IgD-negative memory B cell (primary cell): ENCODE data around the gene ARL8A. TPM values are rescaled to one million over a fixed set of nuclear protein-coding genes. Genes with fewer than 3 reads are reported as not detected.
A peak's percentile ranks its signal among the peaks of the same experiment; 100 is the strongest.
"Not testable (repeated sequence)": the region's sequence is repeated elsewhere in the genome, so short reads cannot be mapped to it uniquely, and the experiment has no call there.

Experiments used
- H3K27ac Mint-ChIP-seq, 3 donors: one replicate each; pipeline ENCODE4 v1.8.0; 2020 to 2022; ENCODE audit warnings: mild to moderate bottlenecking in 3 of 3, mixed read lengths in 3 of 3, moderate library complexity in 1 of 3
- H3K27me3 Mint-ChIP-seq: one replicate; pipeline ENCODE4 v1.8.0; 2021; ENCODE audit warnings: mixed read lengths
- H3K36me3 Mint-ChIP-seq: one replicate; pipeline ENCODE4 v1.8.0; 2020; ENCODE audit warnings: mild to moderate bottlenecking, mixed read lengths
- H3K4me1 Mint-ChIP-seq, 3 donors: one replicate each; pipeline ENCODE4 v1.8.0; 2020 to 2022; ENCODE audit warnings: mixed read lengths in 3 of 3, mild to moderate bottlenecking in 1 of 3
- H3K4me3 Mint-ChIP-seq, 4 donors: one replicate each; pipeline ENCODE4 v1.8.0; 2020 to 2022; ENCODE audit warnings: mild to moderate bottlenecking in 4 of 4, mixed read lengths in 4 of 4, moderate library complexity in 3 of 4
- H3K9me3 Mint-ChIP-seq, 3 donors: one replicate each; pipeline ENCODE4 v1.8.0; 2020 to 2021; ENCODE audit warnings: mixed read lengths in 3 of 3, mild to moderate bottlenecking in 1 of 3
- polyA plus RNA-seq: library from polyadenylated mRNA; unstranded; fragments of 300-500 nt; fragmentation: Illumina TruSeq; gene quantifications from one replicate; pipeline ENCODE4 v1.2.3, GENCODE V29; 2021

ARL8A gene
- polyA plus RNA-seq, 1 donor from 2014 or later: 17.3 TPM

GRCh38 chr1:202143011-202143767 lies 1.3 kb downstream of the ARL8A start:
- Mint-ChIP-seq H3K9me3 (no peaks in the 10 kb centered on the region), H3K4me3 (peak overlapping the region; percentile 91 to 99 (median 94)), H3K36me3 (peaks cover 3% of the 10 kb centered on the region), H3K27ac (peak overlapping the region; percentile 57 to 95 (median 94)), H3K27me3 (peaks cover 2% of the 10 kb centered on the region), H3K4me1 (peaks cover 22 to 31% (median 23%) of the 10 kb centered on the region in 3 donors)

DNA sequence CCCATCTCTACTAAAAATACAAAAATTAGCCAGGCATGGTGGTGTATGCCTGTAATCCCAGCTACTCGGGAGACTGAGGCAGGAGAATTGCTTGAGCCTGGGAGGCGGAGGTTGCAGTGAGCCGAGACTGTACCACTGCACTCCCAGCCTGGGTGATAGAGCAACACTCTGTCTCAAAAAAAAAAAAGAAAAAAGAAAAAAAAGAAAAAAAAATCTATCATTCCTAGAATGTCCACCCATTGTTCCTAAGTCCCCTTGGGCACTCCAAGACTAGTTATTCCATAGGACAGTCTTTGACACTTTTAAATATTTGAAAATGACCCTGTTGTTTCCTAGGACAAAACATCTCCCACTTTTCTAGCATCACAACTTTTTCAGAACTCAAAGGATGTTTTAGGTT lies 3.1 kb downstream of the ARL8A start:
- Mint-ChIP-seq H3K4me3 (peak overlapping the region in 2 of 4 donors; percentile 6 to 91), H3K4me1 (peaks cover 17 to 28% (median 20%) of the 10 kb centered on the region in 3 donors)
- not testable (repeated sequence) for H3K36me3 Mint-ChIP-seq, H3K9me3 Mint-ChIP-seq, H3K27me3 Mint-ChIP-seq, H3K27ac Mint-ChIP-seq

- peak overlapping the region in 1 of 4 donors; percentile 68 for H3K4me3 Mint-ChIP-seq
- peaks cover 3% of the 10 kb centered on the region for H3K36me3 Mint-ChIP-seq
- peaks cover 2% of the 10 kb centered on the region for H3K27me3 Mint-ChIP-seq
- H3K9me3 Mint-ChIP-seq: no peaks in the 10 kb centered on the region
- peaks cover 17 to 28% (median 20%) of the 10 kb centered on the region in 3 donors for H3K4me1 Mint-ChIP-seq
- no peak overlapping the region for H3K27ac Mint-ChIP-seq
Observed at GRCh38 chr1:202140833-202141232, 3.7 kb downstream of the ARL8A start.

DNA sequence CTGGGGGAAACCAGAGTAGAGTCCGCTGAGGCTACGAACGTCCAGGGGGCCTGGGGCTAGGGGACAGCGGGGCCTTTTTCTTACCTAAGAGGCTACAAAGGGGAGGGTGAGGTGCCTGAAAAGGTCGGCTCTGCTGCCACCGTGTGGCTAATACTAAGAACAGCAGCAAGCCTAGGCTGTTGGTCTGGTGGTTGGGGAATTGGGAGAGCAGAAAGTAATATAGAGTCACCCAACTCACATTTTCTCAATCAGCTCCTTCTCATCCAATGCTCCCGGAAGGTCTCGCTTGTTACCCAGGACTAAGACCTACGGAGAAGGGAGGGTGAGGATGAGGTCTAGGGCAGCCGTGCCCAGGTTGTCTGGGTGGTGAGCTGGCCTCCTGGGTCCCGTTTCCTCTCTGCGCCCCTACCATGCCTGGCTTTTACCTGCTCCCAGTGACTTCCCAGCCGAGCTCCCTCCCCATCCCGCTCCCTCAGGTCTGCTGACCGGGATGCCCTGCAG lies 9.3 kb downstream of the ARL8A start:
- H3K27me3 Mint-ChIP-seq: no peaks in the 10 kb centered on the region
- H3K36me3 Mint-ChIP-seq: peaks cover 1% of the 10 kb centered on the region
- H3K4me1 Mint-ChIP-seq: peaks cover 0 to 6% (median 0%) of the 10 kb centered on the region in 3 donors
- no peaks in the 10 kb centered on the region for H3K9me3 Mint-ChIP-seq
- H3K27ac Mint-ChIP-seq: no peak overlapping the region
- H3K4me3 Mint-ChIP-seq: peak overlapping the region in 2 of 4 donors; percentile 39 to 68

GRCh38 chr1:202134645-202135172 lies 9.8 kb downstream of the ARL8A start:
- Mint-ChIP-seq H3K27me3 (no peaks in the 10 kb centered on the region), H3K4me1 (peaks cover 0 to 6% (median 0%) of the 10 kb centered on the region in 3 donors), H3K36me3 (peaks cover 1% of the 10 kb centered on the region), H3K9me3 (no peaks in the 10 kb centered on the region), H3K4me3 (peak overlapping the region in 1 of 4 donors; percentile 51), H3K27ac (no peak overlapping the region)

- H3K4me3 Mint-ChIP-seq: no peak overlapping the region
- no peaks in the 10 kb centered on the region for H3K27me3 Mint-ChIP-seq
- H3K9me3 Mint-ChIP-seq: no peaks in the 10 kb centered on the region
- H3K36me3 Mint-ChIP-seq: peaks cover 1% of the 10 kb centered on the region
- H3K4me1 Mint-ChIP-seq: peaks cover 0 to 6% (median 0%) of the 10 kb centered on the region in 3 donors
- no peak overlapping the region for H3K27ac Mint-ChIP-seq
Observed at GRCh38 chr1:202133989-202134388, 10.5 kb downstream of the ARL8A start.

- Mint-ChIP-seq H3K36me3 (peaks cover 1% of the 10 kb centered on the region), H3K9me3 (no peaks in the 10 kb centered on the region), H3K27ac (no peak overlapping the region), H3K4me1 (peaks cover 0 to 6% (median 0%) of the 10 kb centered on the region in 3 donors), H3K27me3 (no peaks in the 10 kb centered on the region), H3K4me3 (no peak overlapping the region)
Observed at GRCh38 chr1:202133496-202133895, 11.0 kb downstream of the ARL8A start.

GRCh38 chr1:202133001-202133400 lies 11.5 kb downstream of the ARL8A start:
- peaks cover 1% of the 10 kb centered on the region for H3K36me3 Mint-ChIP-seq

GRCh38 chr1:202131956-202132821 lies 12.3 kb downstream of the ARL8A start:
- Mint-ChIP-seq H3K4me1 (peaks cover 0 to 6% (median 0%) of the 10 kb centered on the region in 3 donors), H3K27ac (no peak overlapping the region), H3K27me3 (peaks cover 2% of the 10 kb centered on the region), H3K9me3 (peaks cover 0 to under 1% (median 0%) of the 10 kb centered on the region in 3 donors), H3K36me3 (peaks cover 1% of the 10 kb centered on the region), H3K4me3 (no peak overlapping the region)

More at GRCh38 chr1:202133001-202133400, 11.5 kb downstream of the ARL8A start:
- Mint-ChIP-seq H3K4me3 (no peak overlapping the region), H3K9me3 (no peaks in the 10 kb centered on the region), H3K4me1 (peaks cover 0 to 6% (median 0%) of the 10 kb centered on the region in 3 donors), H3K27me3 (no peaks in the 10 kb centered on the region), H3K27ac (no peak overlapping the region)

- Mint-ChIP-seq H3K4me1 (peaks cover 0 to 6% (median 0%) of the 10 kb centered on the region in 3 donors), H3K36me3 (peaks cover 1% of the 10 kb centered on the region), H3K9me3 (peaks cover 0 to 2% (median 0%) of the 10 kb centered on the region in 3 donors), H3K4me3 (no peak overlapping the region), H3K27me3 (peaks cover 3% of the 10 kb centered on the region), H3K27ac (peak overlapping the region in 1 of 3 donors; percentile 42)
Observed at GRCh38 chr1:202130816-202131522, 13.6 kb downstream of the ARL8A start.

DNA sequence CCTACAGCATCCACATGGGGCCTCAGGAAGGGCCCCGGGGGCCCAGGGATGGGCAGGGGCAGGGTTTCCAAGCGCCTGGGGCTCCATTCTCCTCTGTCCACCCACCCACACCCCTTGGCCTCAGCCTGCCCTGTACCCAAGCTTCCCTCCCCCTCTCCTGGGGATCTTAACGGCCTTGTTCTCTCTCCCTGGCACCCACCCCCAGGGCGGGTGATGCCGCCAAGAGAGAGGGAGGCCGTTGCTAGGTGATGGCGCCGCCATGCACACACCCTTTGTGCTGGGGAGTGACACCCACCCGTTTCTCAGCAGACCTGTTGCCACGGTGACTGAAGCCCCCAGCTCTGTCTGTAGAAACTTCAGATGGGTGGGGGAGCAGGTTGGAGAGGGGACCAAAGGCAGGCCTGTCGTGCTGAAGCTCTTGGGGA lies 14.2 kb downstream of the ARL8A start:
- Mint-ChIP-seq H3K4me1 (peaks cover 0 to 4% (median 0%) of the 10 kb centered on the region in 3 donors), H3K36me3 (peaks cover 1% of the 10 kb centered on the region), H3K4me3 (no peak overlapping the region), H3K27ac (no peak overlapping the region), H3K9me3 (peaks cover 0 to 2% (median 0%) of the 10 kb centered on the region in 3 donors), H3K27me3 (peaks cover 3% of the 10 kb centered on the region)

DNA sequence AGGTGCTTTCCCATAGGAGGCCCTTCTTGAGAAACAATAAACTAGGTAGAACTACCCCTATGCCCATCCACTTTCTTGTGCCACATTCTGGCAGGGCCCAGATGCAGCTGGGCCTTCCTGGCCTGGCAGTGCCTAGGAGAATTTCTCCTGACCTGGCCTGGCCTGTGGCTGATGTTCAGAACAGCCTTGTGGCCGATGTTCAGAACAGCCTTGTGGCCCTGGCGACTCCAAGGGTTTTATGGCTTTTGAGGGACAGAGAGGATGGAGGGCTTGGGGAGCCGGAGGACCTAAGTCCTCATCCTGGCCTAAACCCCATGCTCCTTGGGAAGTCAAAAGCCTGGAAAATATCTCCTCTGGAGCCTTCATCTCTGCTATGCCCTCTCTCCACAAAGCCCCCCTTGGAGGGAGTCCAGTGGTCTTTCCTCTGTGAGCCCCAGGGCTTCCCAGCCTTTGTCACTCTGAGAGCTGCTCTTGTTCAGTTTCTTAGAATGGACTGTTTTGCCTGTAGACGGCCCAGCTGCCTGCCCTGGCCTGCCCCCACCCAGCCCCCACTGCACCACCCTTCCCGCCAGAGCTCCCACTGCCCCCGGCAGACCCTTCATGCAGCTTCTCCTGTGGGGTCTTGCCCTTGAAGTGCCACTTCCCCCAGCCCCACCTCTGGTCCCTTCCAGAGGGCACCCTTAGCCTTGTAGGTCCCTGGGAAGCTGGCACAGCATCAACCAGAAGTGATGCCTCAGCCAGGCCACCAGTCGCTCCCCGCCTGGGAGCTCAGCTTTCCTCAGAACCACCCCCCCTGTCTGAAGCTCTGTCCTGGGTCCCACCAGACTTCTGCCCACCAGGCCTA lies 14.9 kb downstream of the ARL8A start:
- Mint-ChIP-seq H3K4me1 (no peaks in the 10 kb centered on the region), H3K27me3 (peaks cover 3% of the 10 kb centered on the region), H3K9me3 (peaks cover 0 to 2% (median 0%) of the 10 kb centered on the region in 3 donors), H3K4me3 (no peak overlapping the region), H3K36me3 (no peaks in the 10 kb centered on the region), H3K27ac (no peak overlapping the region)

- Mint-ChIP-seq H3K27ac (no peak overlapping the region), H3K27me3 (peaks cover 3% of the 10 kb centered on the region), H3K4me3 (no peak overlapping the region), H3K36me3 (no peaks in the 10 kb centered on the region), H3K4me1 (no peaks in the 10 kb centered on the region), H3K9me3 (peaks cover 0 to 2% (median 0%) of the 10 kb centered on the region in 3 donors)
Observed at GRCh38 chr1:202127836-202128622, 16.5 kb downstream of the ARL8A start.
